ENCODE data around the gene ANKRA2.

The ANKRA2 gene

DNA sequence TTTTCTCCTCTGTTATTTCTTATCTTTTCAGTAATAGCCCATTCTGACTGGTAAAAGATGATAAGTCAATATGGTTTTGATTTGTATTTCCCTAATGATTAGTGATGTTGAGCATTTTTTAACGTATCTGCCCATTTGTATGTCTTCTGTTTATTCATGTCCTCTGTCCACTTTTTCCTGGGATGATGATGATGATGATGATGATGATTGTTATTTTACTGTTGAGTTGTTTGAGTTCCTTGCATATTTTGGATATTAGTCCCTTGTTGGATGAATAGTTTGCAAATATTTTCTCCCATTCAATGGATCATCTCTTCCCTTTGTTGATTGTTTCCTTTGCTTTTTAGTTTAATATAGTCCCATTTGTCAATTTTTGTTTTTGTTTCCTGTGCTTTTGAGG, 27.1 kb upstream of the ANKRA2 start:
- Histone ChIP-seq H3K9me2 (replicated peaks; ENCODE audit: control insufficient read depth, low read length) (no peaks in the 10 kb centered on the region), H3K79me2 (ENCODE audit: control insufficient read depth, low read length) (no peaks in the 10 kb centered on the region), H3K4me1 (ENCODE audit: control insufficient read depth, low read length) (no peaks in the 10 kb centered on the region), H4K20me1 (ENCODE audit: control insufficient read depth, insufficient read depth, low read depth, low read length) (no peaks in the 10 kb centered on the region), H3K4me2 (ENCODE audit: low read length) (no peak overlapping the region), H3F3A (ENCODE audit: control insufficient read depth, insufficient read depth) (no peaks in the 10 kb centered on the region), H3K27ac (ENCODE audit: low read depth, low read length) (no peak overlapping the region), H3K4me3 (ENCODE audit: low read length) (no peak overlapping the region), H3K27me3 (ENCODE audit: control insufficient read depth, low read length) (no peaks in the 10 kb centered on the region), H3K36me3 (ENCODE audit: control insufficient read depth, low read length) (no peaks in the 10 kb centered on the region), H3K9me3 (ENCODE audit: control insufficient read depth, insufficient read depth, low read length) (no peaks in the 10 kb centered on the region)
- TF ChIP-seq, protein P1, sequence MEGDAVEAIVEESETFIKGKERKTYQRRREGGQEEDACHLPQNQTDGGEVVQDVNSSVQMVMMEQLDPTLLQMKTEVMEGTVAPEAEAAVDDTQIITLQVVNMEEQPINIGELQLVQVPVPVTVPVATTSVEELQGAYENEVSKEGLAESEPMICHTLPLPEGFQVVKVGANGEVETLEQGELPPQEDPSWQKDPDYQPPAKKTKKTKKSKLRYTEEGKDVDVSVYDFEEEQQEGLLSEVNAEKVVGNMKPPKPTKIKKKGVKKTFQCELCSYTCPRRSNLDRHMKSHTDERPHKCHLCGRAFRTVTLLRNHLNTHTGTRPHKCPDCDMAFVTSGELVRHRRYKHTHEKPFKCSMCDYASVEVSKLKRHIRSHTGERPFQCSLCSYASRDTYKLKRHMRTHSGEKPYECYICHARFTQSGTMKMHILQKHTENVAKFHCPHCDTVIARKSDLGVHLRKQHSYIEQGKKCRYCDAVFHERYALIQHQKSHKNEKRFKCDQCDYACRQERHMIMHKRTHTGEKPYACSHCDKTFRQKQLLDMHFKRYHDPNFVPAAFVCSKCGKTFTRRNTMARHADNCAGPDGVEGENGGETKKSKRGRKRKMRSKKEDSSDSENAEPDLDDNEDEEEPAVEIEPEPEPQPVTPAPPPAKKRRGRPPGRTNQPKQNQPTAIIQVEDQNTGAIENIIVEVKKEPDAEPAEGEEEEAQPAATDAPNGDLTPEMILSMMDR (IDR thresholded peaks at IDR 0.05; ENCODE audit: low read depth, low read length, poor library complexity, severe bottlenecking) = no peak
- TF ChIP-seq EZH2phosphoT487 (IDR thresholded peaks at IDR 0.05; ENCODE audit: borderline replicate concordance, low read length) = no peak

DNA sequence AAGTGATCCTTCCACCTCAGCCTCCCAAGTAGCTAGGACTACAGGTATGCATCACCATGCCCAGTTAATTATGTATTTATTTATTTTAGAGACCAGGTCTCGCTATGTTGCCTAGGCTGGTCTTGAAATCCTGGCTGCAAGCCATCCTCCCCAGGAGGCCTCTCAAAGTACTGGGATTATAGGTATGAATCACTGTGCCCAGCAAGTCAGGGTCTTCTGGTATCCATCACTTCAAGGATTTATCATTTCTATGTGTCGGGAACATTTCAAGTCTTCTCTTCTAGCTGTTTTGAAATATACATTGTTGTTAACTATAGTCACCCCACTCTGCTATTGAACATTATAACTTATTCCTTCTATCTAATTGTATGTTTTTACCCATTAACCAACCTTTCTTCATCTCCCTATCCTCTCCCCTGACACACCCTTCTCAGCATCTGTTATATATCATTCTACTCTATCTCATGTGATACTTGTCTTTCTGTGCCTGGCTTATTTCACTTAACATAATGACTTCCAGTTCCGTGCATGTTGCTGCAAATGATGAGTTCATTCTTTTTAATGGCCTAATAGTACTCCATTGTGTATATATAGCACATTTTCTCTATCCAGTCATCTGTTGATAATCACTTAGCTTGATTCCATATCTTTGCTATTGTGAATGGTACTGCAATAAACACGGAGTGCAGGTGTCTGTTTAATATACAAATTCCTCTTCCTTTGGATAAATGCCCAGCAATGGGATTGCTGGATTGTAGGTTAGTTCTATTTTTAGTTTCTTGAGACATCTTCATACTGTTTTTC, 26.5 kb upstream of the ANKRA2 start:
- no peaks in the 10 kb centered on the region for H3K9me3 ChIP-seq (ENCODE audit: control insufficient read depth, insufficient read depth, low read length)
- no peaks in the 10 kb centered on the region for H4K20me1 ChIP-seq (ENCODE audit: control insufficient read depth, insufficient read depth, low read depth, low read length)
- H3K9me2 ChIP-seq (replicated peaks; ENCODE audit: control insufficient read depth, low read length) = no peaks in the 10 kb centered on the region
- H3K27ac ChIP-seq (ENCODE audit: low read depth, low read length) = no peak overlapping the region
- TF ChIP-seq, protein P1 (IDR thresholded peaks at IDR 0.05; ENCODE audit: low read depth, low read length, poor library complexity, severe bottlenecking) = no peak
- no peak for TF ChIP-seq EZH2phosphoT487 (IDR thresholded peaks at IDR 0.05; ENCODE audit: borderline replicate concordance, low read length)
- no peak overlapping the region for H3K4me3 ChIP-seq (ENCODE audit: low read length)
- H3K27me3 ChIP-seq (ENCODE audit: control insufficient read depth, low read length) = no peaks in the 10 kb centered on the region
- no peaks in the 10 kb centered on the region for H3K36me3 ChIP-seq (ENCODE audit: control insufficient read depth, low read length)
- no peaks in the 10 kb centered on the region for H3F3A ChIP-seq (ENCODE audit: control insufficient read depth, insufficient read depth)
- no peaks in the 10 kb centered on the region for H3K79me2 ChIP-seq (ENCODE audit: control insufficient read depth, low read length)
- no peaks in the 10 kb centered on the region for H3K4me1 ChIP-seq (ENCODE audit: control insufficient read depth, low read length)
- no peak overlapping the region for H3K4me2 ChIP-seq (ENCODE audit: low read length)

DNA sequence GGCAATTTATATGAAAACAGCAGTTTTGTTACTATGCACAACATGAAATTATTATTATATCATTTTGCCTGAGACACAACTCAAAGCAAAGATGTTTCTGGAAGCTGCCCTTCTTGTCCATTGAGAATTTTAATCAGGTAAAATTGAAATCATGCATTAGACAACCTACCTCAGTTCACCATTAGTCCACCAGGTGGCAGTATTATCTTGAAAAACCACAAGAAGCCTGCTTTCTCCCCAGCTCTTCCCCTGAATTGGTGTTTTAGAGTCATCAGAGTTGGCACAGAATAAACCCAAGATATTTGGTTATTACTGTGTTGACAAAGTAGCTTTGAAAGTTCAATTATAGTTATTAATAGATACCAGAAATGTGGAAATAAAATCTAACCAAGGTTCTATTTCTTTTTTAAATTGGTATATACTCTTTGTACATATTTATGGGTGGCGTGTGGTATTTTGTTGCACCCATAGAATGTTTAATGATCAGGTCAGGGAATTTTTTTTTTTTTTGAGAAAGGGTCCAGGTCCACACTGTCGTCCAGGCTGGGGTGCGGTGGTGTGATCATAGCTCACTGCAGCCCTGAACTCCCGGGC, 25.8 kb upstream of the ANKRA2 start:
- H3K79me2 ChIP-seq (ENCODE audit: control insufficient read depth, low read length) = no peaks in the 10 kb centered on the region
- no peaks in the 10 kb centered on the region for H3F3A ChIP-seq (ENCODE audit: control insufficient read depth, insufficient read depth)
- no peaks in the 10 kb centered on the region for H4K20me1 ChIP-seq (ENCODE audit: control insufficient read depth, insufficient read depth, low read depth, low read length)
- no peaks in the 10 kb centered on the region for H3K9me2 ChIP-seq (replicated peaks; ENCODE audit: control insufficient read depth, low read length)
- H3K27ac ChIP-seq (ENCODE audit: low read depth, low read length) = no peak overlapping the region
- no peaks in the 10 kb centered on the region for H3K27me3 ChIP-seq (ENCODE audit: control insufficient read depth, low read length)
- TF ChIP-seq, protein P1 (IDR thresholded peaks at IDR 0.05; ENCODE audit: low read depth, low read length, poor library complexity, severe bottlenecking) = peak; percentile 72
- TF ChIP-seq EZH2phosphoT487 (IDR thresholded peaks at IDR 0.05; ENCODE audit: borderline replicate concordance, low read length) = no peak
- no peaks in the 10 kb centered on the region for H3K36me3 ChIP-seq (ENCODE audit: control insufficient read depth, low read length)
- H3K9me3 ChIP-seq (ENCODE audit: control insufficient read depth, insufficient read depth, low read length) = no peaks in the 10 kb centered on the region
- no peaks in the 10 kb centered on the region for H3K4me1 ChIP-seq (ENCODE audit: control insufficient read depth, low read length)
- H3K4me3 ChIP-seq (ENCODE audit: low read length) = no peak overlapping the region
- no peak overlapping the region for H3K4me2 ChIP-seq (ENCODE audit: low read length)
